AG09319 (cell line): Measurements from ENCODE around the gene TMEM171.

Experiments
- DNase-seq: peaks from one replicate; pipeline ENCODE4 v3.0.0-alpha.2; 2010; ENCODE audit warnings: low read depth; ENCODE audit errors: extremely low read depth
- CTCF ChIP-seq: IDR thresholded peaks from 2 replicates; pipeline ENCODE4 v1.5.1; 2011; ENCODE audit warnings: low read depth, mild to moderate bottlenecking, inconsistent platforms, low read length, moderate library complexity

Gene TMEM171

GRCh38 chr5:73152411-73153388 lies 32.3 kb downstream of the TMEM171 start:
- no peak for TF ChIP-seq CTCF

GRCh38 chr5:73153513-73153912 lies 33.1 kb downstream of the TMEM171 start:
- DNase-seq = no peak
- TF ChIP-seq CTCF = no peak

More at GRCh38 chr5:73152411-73153388, 32.3 kb downstream of the TMEM171 start:
- DNase-seq = no peak

GRCh38 chr5:73154208-73155006 lies 34.0 kb downstream of the TMEM171 start:
- TF ChIP-seq CTCF = no peak
- DNase-seq = no peak

- DNase-seq = no peak
- TF ChIP-seq CTCF = no peak
These were observed 35.2 kb downstream of the TMEM171 start for GRCh38 chr5:73155271-73156222.

GRCh38 chr5:73157414-73158303 lies 37.3 kb downstream of the TMEM171 start:
- DNase-seq = no peak
- TF ChIP-seq CTCF = no peak

GRCh38 chr5:73158313-73158712 lies 37.9 kb downstream of the TMEM171 start:
- no peak for DNase-seq
- TF ChIP-seq CTCF = no peak
